Left renal pelvis (tissue), 4 donors: ENCODE data around the gene TAS1R3. TPM values are rescaled to one million over a fixed set of nuclear protein-coding genes. Genes with fewer than 3 reads are reported as not detected.

Experiments used
- polyA plus RNA-seq, 4 donors: library from polyadenylated mRNA; unstranded; fragments of 120-200 nt; gene quantifications; one replicate each; pipeline ENCODE4 v1.2.1, GENCODE V29; 2013; ENCODE audit not compliant: insufficient read length in 4 of 4

Gene TAS1R3
- polyA plus RNA-seq, 4 donors, result 0.24 to 0.45 (median 0.37) TPM

Other genes with a start within 250 kb of the TAS1R3 start
- gene C1orf159, start 215.2 kb upstream of the TAS1R3 start, polyA plus RNA-seq, result 10 to 100 TPM in 1 of 4 donors, 1 to 10 TPM in 3; 7.0 to 19.3 (median 7.2) TPM
- under 1 TPM in 3 of 4 donors, not detected in 1; 0.43 to 0.86 (median 0.79) TPM for gene TTLL10, start 157.4 kb upstream of the TAS1R3 start, polyA plus RNA-seq
- under 1 TPM; 0.26 to 0.72 (median 0.51) TPM for gene TNFRSF18, start 124.7 kb upstream of the TAS1R3 start, polyA plus RNA-seq
- gene TNFRSF4, start 117.1 kb upstream of the TAS1R3 start, polyA plus RNA-seq, result 1 to 10 TPM; 1.5 to 2.7 (median 1.8) TPM
- gene SDF4, start 99.3 kb upstream of the TAS1R3 start, polyA plus RNA-seq, result 100 to 1,000 TPM; 120 to 139 (median 128) TPM
- gene B3GALT6, start 99.0 kb upstream of the TAS1R3 start, polyA plus RNA-seq, result 10 to 100 TPM; 15.8 to 22.2 (median 20.6) TPM
- 10 to 100 TPM in 1 of 4 donors, 1 to 10 TPM in 3; 4.1 to 17.4 (median 8.5) TPM for gene C1QTNF12, start 84.6 kb upstream of the TAS1R3 start, polyA plus RNA-seq
- gene UBE2J2, start 57.4 kb upstream of the TAS1R3 start, polyA plus RNA-seq, result 10 to 100 TPM; 43.8 to 68.3 (median 49.3) TPM
- 1 to 10 TPM; 2.3 to 9.0 (median 6.5) TPM for gene SCNN1D, start 50.8 kb upstream of the TAS1R3 start, polyA plus RNA-seq
- 10 to 100 TPM; 18.3 to 44.1 (median 34.0) TPM for gene ACAP3, start 23.4 kb upstream of the TAS1R3 start, polyA plus RNA-seq
- gene PUSL1, start 22.7 kb upstream of the TAS1R3 start, polyA plus RNA-seq, result 10 to 100 TPM in 1 of 4 donors, 1 to 10 TPM in 3; 5.5 to 12.2 (median 6.0) TPM
- 100 to 1,000 TPM in 3 of 4 donors, 10 to 100 TPM in 1; 93.1 to 177 (median 108) TPM for gene INTS11, start 6.6 kb upstream of the TAS1R3 start, polyA plus RNA-seq
- gene CPTP, start 6.5 kb upstream of the TAS1R3 start, polyA plus RNA-seq, result 10 to 100 TPM; 10.3 to 19.5 (median 13.2) TPM
- gene DVL1, start 18.1 kb downstream of the TAS1R3 start, polyA plus RNA-seq, result 10 to 100 TPM; 25.8 to 45.4 (median 26.1) TPM
- gene MXRA8, start 27.3 kb downstream of the TAS1R3 start, polyA plus RNA-seq, result 100 to 1,000 TPM; 133 to 208 (median 158) TPM
- gene AURKAIP1, start 43.9 kb downstream of the TAS1R3 start, polyA plus RNA-seq, result 10 to 100 TPM; 44.3 to 95.3 (median 56.8) TPM
- 100 to 1,000 TPM; 205 to 377 (median 227) TPM for gene CCNL2, start 68.1 kb downstream of the TAS1R3 start, polyA plus RNA-seq
- 100 to 1,000 TPM in 3 of 4 donors, 10 to 100 TPM in 1; 89.3 to 155 (median 113) TPM for gene MRPL20, start 76.0 kb downstream of the TAS1R3 start, polyA plus RNA-seq
- gene ANKRD65, start 90.0 kb downstream of the TAS1R3 start, polyA plus RNA-seq, result 10 to 100 TPM in 1 of 4 donors, 1 to 10 TPM in 3; 1.6 to 23.4 (median 9.1) TPM
- 10 to 100 TPM; 20.7 to 79.4 (median 48.5) TPM for gene VWA1, start 104.4 kb downstream of the TAS1R3 start, polyA plus RNA-seq
- gene ATAD3C, start 118.4 kb downstream of the TAS1R3 start, polyA plus RNA-seq, result 1 to 10 TPM in 3 of 4 donors, under 1 TPM in 1; 0.41 to 4.7 (median 1.9) TPM
- gene ATAD3B, start 140.5 kb downstream of the TAS1R3 start, polyA plus RNA-seq, result 10 to 100 TPM in 3 of 4 donors, 1 to 10 TPM in 1; 8.4 to 28.1 (median 14.2) TPM
- gene ATAD3A, start 180.9 kb downstream of the TAS1R3 start, polyA plus RNA-seq, result 10 to 100 TPM; 14.4 to 30.0 (median 19.2) TPM
- gene TMEM240, start 209.3 kb downstream of the TAS1R3 start, polyA plus RNA-seq, result 1 to 10 TPM; 3.4 to 9.7 (median 6.3) TPM
- gene SSU72, start 243.6 kb downstream of the TAS1R3 start, polyA plus RNA-seq, result 10 to 100 TPM; 77.9 to 93.4 (median 87.3) TPM